ENCODE results near the gene SMIM44.

- TF ChIP-seq CTCF (IDR thresholded peaks at IDR 0.05) = no peak
- no peak for TF ChIP-seq POLR2AphosphoS5 (IDR thresholded peaks at IDR 0.05)
- no peak for TF ChIP-seq POLR2A (IDR thresholded peaks at IDR 0.05)
Measured at GRCh38 chr19:3496392-3497273, 13.4 kb upstream of the SMIM44 start.
